Trophoblast cell (in vitro differentiated cells and primary cell): Measurements from ENCODE around the gene KLF7.

Source experiments
- DNase-seq, 2 donors: peaks; one replicate each; pipeline ENCODE4 v3.0.0-alpha.2; 2016
- H2AFZ ChIP-seq: 2 replicates; pipeline ENCODE4 v1.6.1; 2013; ENCODE audit warnings: low read length, moderate library complexity, mild to moderate bottlenecking; ENCODE audit not compliant: insufficient read depth, poor library complexity
- H2AK5ac ChIP-seq: 2 replicates; pipeline ENCODE4 v1.6.1; 2013; ENCODE audit warnings: mild to moderate bottlenecking, low read length
- H2BK120ac ChIP-seq: 2 replicates; pipeline ENCODE4 v1.6.1; 2013; ENCODE audit warnings: low read length, mild to moderate bottlenecking, moderate library complexity; ENCODE audit not compliant: insufficient read depth, poor library complexity
- H2BK12ac ChIP-seq: 2 replicates; pipeline ENCODE4 v1.6.1; 2013; ENCODE audit warnings: mild to moderate bottlenecking, low read length, moderate library complexity
- H2BK5ac ChIP-seq: 2 replicates; pipeline ENCODE4 v1.6.1; 2013; ENCODE audit warnings: low read length, low read depth, moderate library complexity, mild to moderate bottlenecking; ENCODE audit not compliant: poor library complexity
- H3K14ac ChIP-seq: 2 replicates; pipeline ENCODE4 v1.6.1; 2013; ENCODE audit warnings: mild to moderate bottlenecking, low read length
- H3K18ac ChIP-seq: 2 replicates; pipeline ENCODE4 v1.6.1; 2013; ENCODE audit warnings: mild to moderate bottlenecking, low read length
- H3K23ac ChIP-seq: 2 replicates; pipeline ENCODE4 v1.6.1; 2013; ENCODE audit warnings: low read length
- H3K27ac ChIP-seq: 2 replicates; pipeline ENCODE4 v1.5.1; 2013; ENCODE audit warnings: low read depth, mild to moderate bottlenecking, inconsistent platforms, low read length, moderate library complexity
- H3K27me3 ChIP-seq: 2 replicates; pipeline ENCODE4 v1.6.1; 2013; ENCODE audit warnings: inconsistent platforms, mild to moderate bottlenecking, low read length, moderate library complexity; ENCODE audit not compliant: insufficient read depth
- H3K36me3 ChIP-seq, 2 experiments: 1 replicate in 1 of 2; 2 replicates in 1 of 2; pipeline ENCODE4 v1.6.1; 2013; ENCODE audit warnings: low read length in 2 of 2, mild to moderate bottlenecking in 2 of 2, moderate library complexity in 1 of 2; ENCODE audit not compliant: insufficient read depth in 2 of 2, control insufficient read depth in 1 of 2
- H3K4ac ChIP-seq: 2 replicates; pipeline ENCODE4 v1.6.1; 2013; ENCODE audit warnings: low read depth, mild to moderate bottlenecking, low read length, moderate library complexity
- H3K4me1 ChIP-seq, 2 experiments: 1 replicate in 1 of 2; 2 replicates in 1 of 2; pipeline ENCODE4 v1.6.1; 2013; ENCODE audit warnings: low read length in 2 of 2, mild to moderate bottlenecking in 2 of 2, moderate library complexity in 1 of 2; ENCODE audit not compliant: insufficient read depth in 2 of 2, control insufficient read depth in 1 of 2
- H3K4me2 ChIP-seq: 2 replicates; pipeline ENCODE4 v1.6.1; 2013; ENCODE audit warnings: inconsistent platforms, mild to moderate bottlenecking, low read length, moderate library complexity
- H3K4me3 ChIP-seq: 2 replicates; pipeline ENCODE4 v1.5.1; 2013; ENCODE audit warnings: mild to moderate bottlenecking, low read depth, low read length, inconsistent platforms
- H3K79me1 ChIP-seq: one replicate; pipeline ENCODE4 v1.6.1; 2013; ENCODE audit warnings: low read length
- H3K79me2 ChIP-seq: 2 replicates; pipeline ENCODE4 v1.6.1; 2013; ENCODE audit warnings: low read length, mild to moderate bottlenecking; ENCODE audit not compliant: control insufficient read depth, insufficient read depth, poor library complexity
- H3K9ac ChIP-seq: 2 replicates; pipeline ENCODE4 v1.6.1; 2013; ENCODE audit warnings: mild to moderate bottlenecking, low read length
- H3K9me3 ChIP-seq: 2 replicates; pipeline ENCODE4 v1.6.1; 2013; ENCODE audit warnings: low read depth, mild to moderate bottlenecking, control low read depth, inconsistent platforms, low read length; ENCODE audit not compliant: insufficient read depth
- H4K12ac ChIP-seq: 2 replicates; pipeline ENCODE4 v1.6.1; 2013; ENCODE audit warnings: low read depth, mild to moderate bottlenecking, low read length, moderate library complexity
- H4K8ac ChIP-seq: 2 replicates; pipeline ENCODE4 v1.6.1; 2013; ENCODE audit warnings: low read depth, mild to moderate bottlenecking, low read length, moderate library complexity
- H4K91ac ChIP-seq: one replicate; pipeline ENCODE4 v1.6.1; 2013; ENCODE audit warnings: low read depth, mild to moderate bottlenecking, low read length, moderate library complexity
- WGBS: extraction: QIAGEN DNeasy Blood & Tissue Kit; methylation state at CpG from one replicate; pipeline ENCODE4 v1.1.7; 2013; ENCODE audit warnings: missing lambda C conversion rate; ENCODE audit not compliant: insufficient read length, insufficient coverage; ENCODE audit errors: extremely low coverage; 5-methylcytosine and 5-hydroxymethylcytosine counted together

KLF7 gene

DNA sequence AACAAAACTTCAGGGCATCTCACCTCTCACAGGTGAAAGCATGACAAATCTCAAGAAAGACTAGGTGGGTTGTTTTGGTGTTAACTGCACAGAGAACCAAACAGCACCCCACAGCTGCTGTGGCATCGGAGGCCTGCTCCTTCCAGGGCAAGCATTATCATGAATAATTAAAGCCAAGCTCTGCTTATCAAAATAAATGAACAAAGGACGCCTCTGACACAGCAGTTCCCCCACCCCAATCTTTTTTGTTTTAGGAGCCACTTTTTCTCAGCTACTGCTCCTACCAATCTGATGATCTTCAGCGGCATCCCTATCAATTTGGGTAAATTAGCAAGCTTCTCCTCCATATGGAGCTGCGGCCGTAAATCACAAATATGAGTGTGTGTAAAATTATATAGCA is 58.6 kb downstream of the KLF7 start:
- Histone ChIP-seq H3K4me2 (no peak overlapping the region), H3K27ac (no peak overlapping the region), H4K12ac (no peak overlapping the region)

DNA sequence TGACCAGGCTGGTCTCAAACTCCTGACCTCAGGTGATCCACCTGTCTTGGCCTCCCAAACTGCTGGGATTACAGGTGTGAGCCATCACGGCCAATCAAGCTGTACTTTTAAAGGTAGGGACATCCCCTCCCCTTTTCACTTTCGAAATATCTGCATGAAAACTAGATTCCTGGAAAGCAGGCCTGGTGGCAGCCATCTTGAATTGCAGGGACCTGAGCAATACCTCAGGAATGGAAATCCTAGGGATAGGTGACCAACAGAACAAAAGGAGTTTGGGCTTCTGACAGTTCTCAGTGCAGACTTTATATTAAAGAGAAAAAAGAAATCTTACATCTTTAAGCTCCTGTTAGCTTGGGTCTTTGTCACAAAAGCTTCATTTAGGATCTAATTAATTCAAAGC is 62.6 kb downstream of the KLF7 start:
- Histone ChIP-seq H2BK5ac (no peak overlapping the region), H3K9ac (no peak overlapping the region)

More for the DNA sequence above, 58.6 kb downstream of the KLF7 start:
- H3K18ac ChIP-seq: no peak overlapping the region
- H3K9me3 ChIP-seq: no peaks in the 10 kb centered on the region
- no peak overlapping the region for H3K4me3 ChIP-seq
- WGBS: no CpG with 5 or more reads among the region's 5 CpGs
- H2AFZ ChIP-seq: no peak overlapping the region
- no peak overlapping the region for H2AK5ac ChIP-seq
- H3K79me1 ChIP-seq: no peaks in the 10 kb centered on the region
- H3K23ac ChIP-seq: no peak overlapping the region
- no peak for DNase-seq
- H3K14ac ChIP-seq: no peak overlapping the region
- no peaks in the 10 kb centered on the region for H3K79me2 ChIP-seq
- no peak overlapping the region for H3K4ac ChIP-seq
- H2BK12ac ChIP-seq: no peak overlapping the region
- no peak overlapping the region for H4K91ac ChIP-seq
- H3K36me3 ChIP-seq: peaks cover 6 to 17% of the 10 kb centered on the region in 2 experiments
- H2BK5ac ChIP-seq: no peak overlapping the region
- H2BK120ac ChIP-seq: no peak overlapping the region
- H3K9ac ChIP-seq: no peak overlapping the region
- peaks cover 0 to 2% of the 10 kb centered on the region in 2 experiments for H3K4me1 ChIP-seq
- no peak overlapping the region for H4K8ac ChIP-seq
- no peaks in the 10 kb centered on the region for H3K27me3 ChIP-seq

DNA sequence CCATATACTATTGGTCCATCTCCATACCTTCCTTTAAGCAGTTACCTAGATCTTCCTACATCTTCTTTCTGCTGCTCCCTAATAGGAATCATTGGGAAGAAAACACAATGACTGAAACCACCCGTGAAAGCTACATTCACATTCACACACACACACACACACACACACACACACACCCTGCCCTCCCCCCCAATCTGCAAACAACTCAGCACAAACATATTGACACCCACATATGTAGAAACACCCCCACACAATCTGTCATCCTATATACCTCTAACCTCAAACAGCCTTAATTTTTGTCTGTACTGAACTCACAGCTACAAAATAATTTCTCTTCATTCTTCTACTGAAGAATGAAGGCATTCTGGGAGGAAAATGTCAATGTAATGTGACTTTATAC is 63.8 kb downstream of the KLF7 start:
- WGBS: no CpG with 5 or more reads among the region's 1 CpG
- Histone ChIP-seq H3K18ac (no peak overlapping the region), H2AFZ (no peak overlapping the region), H3K4me3 (no peak overlapping the region), H2AK5ac (no peak overlapping the region), H4K8ac (no peak overlapping the region), H3K4ac (no peak overlapping the region), H2BK12ac (no peak overlapping the region), H3K4me1 (peaks cover 0 to 2% of the 10 kb centered on the region in 2 experiments), H3K9ac (no peak overlapping the region), H3K4me2 (no peak overlapping the region), H3K27me3 (no peaks in the 10 kb centered on the region), H3K36me3 (peaks cover 3 to 13% of the 10 kb centered on the region in 2 experiments), H4K91ac (no peak overlapping the region), H2BK120ac (no peak overlapping the region), H3K23ac (no peak overlapping the region), H4K12ac (no peak overlapping the region), H3K27ac (no peak overlapping the region), H2BK5ac (no peak overlapping the region), H3K79me2 (no peaks in the 10 kb centered on the region), H3K9me3 (no peaks in the 10 kb centered on the region), H3K14ac (no peak overlapping the region), H3K79me1 (no peaks in the 10 kb centered on the region)
- no peak for DNase-seq

More for the DNA sequence above, 62.6 kb downstream of the KLF7 start:
- Histone ChIP-seq H3K27me3 (no peaks in the 10 kb centered on the region), H2BK120ac (no peak overlapping the region), H3K4me1 (peaks cover 0 to 2% of the 10 kb centered on the region in 2 experiments), H4K91ac (no peak overlapping the region), H2AK5ac (no peak overlapping the region), H4K8ac (no peak overlapping the region), H3K27ac (no peak overlapping the region), H2AFZ (no peak overlapping the region), H3K4ac (no peak overlapping the region), H3K18ac (no peak overlapping the region), H3K9me3 (no peaks in the 10 kb centered on the region), H4K12ac (no peak overlapping the region), H3K79me1 (no peaks in the 10 kb centered on the region), H3K14ac (no peak overlapping the region), H3K23ac (no peak overlapping the region), H3K4me2 (no peak overlapping the region), H2BK12ac (no peak overlapping the region), H3K4me3 (no peak overlapping the region), H3K36me3 (peaks cover 6 to 14% of the 10 kb centered on the region in 2 experiments), H3K79me2 (no peaks in the 10 kb centered on the region)
- no CpG with 5 or more reads among the region's 2 CpGs for WGBS
- DNase-seq: peak; percentile 37 to 57

DNA sequence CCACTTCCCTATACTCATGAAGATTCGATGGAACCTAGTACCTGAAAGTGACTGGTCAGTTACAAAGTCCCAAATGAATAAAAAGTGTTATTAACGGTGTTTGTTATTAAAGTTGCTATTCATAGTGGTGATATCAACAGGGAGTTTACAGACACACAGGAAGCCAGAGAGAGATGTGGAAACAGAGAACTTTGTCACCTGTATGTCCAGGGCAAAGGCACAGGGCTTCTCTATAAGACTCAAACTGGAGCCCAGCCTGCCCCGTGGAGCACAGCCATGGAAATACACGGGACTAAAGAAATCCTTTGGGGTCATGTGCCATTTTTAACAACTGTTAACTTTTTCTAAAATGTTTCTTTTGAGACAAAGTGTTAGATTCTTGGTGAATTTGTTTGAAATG is 68.5 kb downstream of the KLF7 start:
- DNase-seq: no peak
- Histone ChIP-seq H3K23ac (no peak overlapping the region), H2BK120ac (no peak overlapping the region), H3K4me1 (no peaks in the 10 kb centered on the region), H3K9ac (no peak overlapping the region), H3K79me1 (no peaks in the 10 kb centered on the region), H2AFZ (no peak overlapping the region), H4K12ac (no peak overlapping the region), H3K79me2 (no peaks in the 10 kb centered on the region), H2BK5ac (no peak overlapping the region), H3K4ac (no peak overlapping the region), H3K36me3 (no peaks in the 10 kb centered on the region), H3K18ac (no peak overlapping the region), H3K27me3 (no peaks in the 10 kb centered on the region), H3K4me2 (no peak overlapping the region), H3K4me3 (no peak overlapping the region), H2BK12ac (no peak overlapping the region), H4K8ac (no peak overlapping the region), H2AK5ac (no peak overlapping the region), H3K27ac (no peak overlapping the region), H4K91ac (no peak overlapping the region), H3K14ac (no peak overlapping the region), H3K9me3 (no peaks in the 10 kb centered on the region)
- whole genome bisulfite sequencing: no CpG with 5 or more reads among the region's 4 CpGs
